ENCODE results near the gene ARF5. TPM values are rescaled to one million over a fixed set of nuclear protein-coding genes. Genes with fewer than 3 reads are reported as not detected.

The ARF5 gene
- total and polyA plus RNA-seq, 2 of the 8 experiments (the other 6 are each of a cell fraction or from before 2014, with no cell fraction given) = 154 to 579 TPM

- no peak within 1 kb of the TSS for H2BK20ac ChIP-seq (ENCODE audit: low read length)
- no peak within 1 kb of the TSS for H4K91ac ChIP-seq (replicated peaks; ENCODE audit: insufficient read length, low read length)
- CTCF ChIA-PET (ENCODE audit: partially characterized antibody) = interaction anchor here (0.7 to 9.2 kb wide), 5 partner anchors 10 to 113 kb away, joined by 4 to 115 read pairs (median 5); no protein-coding TSS in a partner anchor
- H2BK12ac ChIP-seq (ENCODE audit: low read depth, low read length) = no peak within 1 kb of the TSS
- no peak within 1 kb of the TSS for H2BK120ac ChIP-seq (replicated peaks; ENCODE audit: low read depth, low read length)
- H2AK5ac ChIP-seq (ENCODE audit: low read depth, low read length) = no peak within 1 kb of the TSS
- no peak within 1 kb of the TSS for H3K23ac ChIP-seq (ENCODE audit: insufficient read length)
- H4K5ac ChIP-seq (ENCODE audit: insufficient read length, low read depth, low read length) = no peak within 1 kb of the TSS
- no peak within 1 kb of the TSS for H2BK5ac ChIP-seq (ENCODE audit: low read depth, low read length)
- no peak within 1 kb of the TSS for H3K4me3 ChIP-seq (ENCODE audit: extremely low read depth in 1 of 4, insufficient read depth in 2 of 4, low read depth in 3 of 4, low read length in 4 of 4)
- no peaks in the 10 kb centered on the region for H4K20me1 ChIP-seq (replicated peaks in 1 of 2; ENCODE audit: control insufficient read depth in 1 of 2, insufficient read depth in 2 of 2, low read length in 2 of 2)
- 75% methylated on average over 2 of the region's 2 CpGs; no CpG with 5 or more reads in 1 of the 2 experiments for WGBS, 2 experiments (ENCODE audit: extremely low coverage in 1 of 2, insufficient coverage in 1 of 2, insufficient read length in 1 of 2, insufficient replicate concordance in 2 of 2, low coverage in 1 of 2, low lambda C conversion rate in 2 of 2, missing lambda C conversion rate in 1 of 2)
- H3K36me3 ChIP-seq (ENCODE audit: control insufficient read depth in 2 of 4, insufficient read depth in 4 of 4, low read length in 3 of 4) = no peaks in the 10 kb centered on the region
- H2AFZ ChIP-seq (ENCODE audit: low read length) = no peak within 1 kb of the TSS
- H3K14ac ChIP-seq (ENCODE audit: insufficient read length) = no peak within 1 kb of the TSS
- no peaks in the 10 kb centered on the region for H3K79me1 ChIP-seq (ENCODE audit: low read depth, low read length)
- H4K8ac ChIP-seq (ENCODE audit: extremely low read depth, insufficient read depth, low read length) = no peak within 1 kb of the TSS
- H3K27me3 ChIP-seq (replicated peaks in 1 of 4; ENCODE audit: control insufficient read depth in 3 of 4, extremely low read depth in 1 of 4, insufficient read depth in 3 of 4, low read length in 3 of 4) = peaks cover 9 to 33% (median 20%) of the 10 kb centered on the region in 4 experiments; a peak in 6 of 7 replicates
- DNase-seq (ENCODE audit: low read depth in 1 of 2, low spot score in 2 of 2) = no peak
- FAIRE-seq = no peak
- H3K9ac ChIP-seq (replicated peaks in 1 of 4; ENCODE audit: extremely low read depth in 1 of 4, low read depth in 3 of 4, low read length in 3 of 4) = no peak within 1 kb of the TSS
- no peak within 1 kb of the TSS for H2BK15ac ChIP-seq (ENCODE audit: low read length)
- POLR2A ChIA-PET (ENCODE audit: partially characterized antibody) = no interaction called here
- H3K9me3 ChIP-seq (ENCODE audit: insufficient read depth in 2 of 2, low read depth in 1 of 2, low read length in 1 of 2) = no peaks in the 10 kb centered on the region
- no peak within 1 kb of the TSS for H3K56ac ChIP-seq (replicated peaks; ENCODE audit: insufficient read length, low read depth, low read length)
- H3K4ac ChIP-seq (replicated peaks; ENCODE audit: insufficient read length, low read depth, low read length) = no peak within 1 kb of the TSS
- peaks cover 0 to 7% (median 3%) of the 10 kb centered on the region in 4 experiments; a peak in 3 of 7 replicates for H3K4me1 ChIP-seq (replicated peaks in 1 of 4; ENCODE audit: control insufficient read depth in 3 of 4, insufficient read depth in 4 of 4, low read length in 3 of 4)
- peaks cover 15% of the 10 kb centered on the region for H3K23me2 ChIP-seq (ENCODE audit: low read depth, low read length)
- no peaks in the 10 kb centered on the region for H3K79me2 ChIP-seq (ENCODE audit: control insufficient read depth in 1 of 2, insufficient read depth in 2 of 2, low read length in 2 of 2)
- no peak within 1 kb of the TSS for H3K27ac ChIP-seq (ENCODE audit: low read depth, low read length)
- no peak within 1 kb of the TSS for H3K18ac ChIP-seq (ENCODE audit: extremely low read depth, low read length)
- no peak within 1 kb of the TSS for H3K4me2 ChIP-seq (ENCODE audit: insufficient read depth in 1 of 2, low read depth in 2 of 2, low read length in 2 of 2)
- TF ChIP-seq POU5F1 (IDR thresholded peaks at IDR 0.05; ENCODE audit: low read depth, low read length) (no peak), CEBPB (IDR thresholded peaks at IDR 0.05; ENCODE audit: low read depth, low read length) (no peak)
Observed at GRCh38 chr7:127618042-127618441, 29.8 kb downstream of the ARF5 start, which contains the start of gene PAX4. PAX4 (minus strand) TSS chr7:127618142; CDS start chr7:127615928, 2,214 bp downstream.
